Neural crest cell (in vitro differentiated cells): ENCODE data around the gene ZNF549. TPM values are rescaled to one million over a fixed set of nuclear protein-coding genes. Genes with fewer than 3 reads are reported as not detected.

Experiments
- DNase-seq: peaks from one replicate; pipeline ENCODE4 v3.0.0; 2021; ENCODE audit warnings: low read depth, mixed read lengths, low spot score
- H3K27ac Mint-ChIP-seq: one replicate; pipeline ENCODE4 v1.8.0; 2021; ENCODE audit warnings: mild to moderate bottlenecking, mixed read lengths; ENCODE audit not compliant: unreplicated experiment
- H3K27me3 Mint-ChIP-seq: 2 replicates; pipeline ENCODE4 v1.8.0; 2021; ENCODE audit warnings: low read depth, mild to moderate bottlenecking, mixed read lengths
- H3K36me3 Mint-ChIP-seq: 2 replicates; pipeline ENCODE4 v1.8.0; 2021; ENCODE audit warnings: low read depth, mild to moderate bottlenecking, mixed read lengths
- H3K4me1 Mint-ChIP-seq: 2 replicates; pipeline ENCODE4 v1.8.0; 2021; ENCODE audit warnings: mixed read lengths
- H3K4me3 Mint-ChIP-seq: one replicate; pipeline ENCODE4 v1.8.0; 2021; ENCODE audit warnings: mild to moderate bottlenecking, mixed read lengths
- H3K9me3 Mint-ChIP-seq: 2 replicates; pipeline ENCODE4 v1.8.0; 2021; ENCODE audit warnings: mixed read lengths
- total RNA-seq: library from RNA; stranded (reverse); gene quantifications from 2 replicates; pipeline ENCODE4 v1.2.1, GENCODE V29; 2021
- TF ChIP-seq, protein P1 (sequence below): fragments of 200-600 bp; sonication (generic); conservative IDR thresholded peaks from 2 replicates; pipeline ENCODE4 v1.5.0; 2021; ENCODE audit warnings: antibody characterized with exemption, mild to moderate bottlenecking

ZNF549 gene
- total RNA-seq, 1 donor from 2014 or later = 10.6 TPM

DNA sequence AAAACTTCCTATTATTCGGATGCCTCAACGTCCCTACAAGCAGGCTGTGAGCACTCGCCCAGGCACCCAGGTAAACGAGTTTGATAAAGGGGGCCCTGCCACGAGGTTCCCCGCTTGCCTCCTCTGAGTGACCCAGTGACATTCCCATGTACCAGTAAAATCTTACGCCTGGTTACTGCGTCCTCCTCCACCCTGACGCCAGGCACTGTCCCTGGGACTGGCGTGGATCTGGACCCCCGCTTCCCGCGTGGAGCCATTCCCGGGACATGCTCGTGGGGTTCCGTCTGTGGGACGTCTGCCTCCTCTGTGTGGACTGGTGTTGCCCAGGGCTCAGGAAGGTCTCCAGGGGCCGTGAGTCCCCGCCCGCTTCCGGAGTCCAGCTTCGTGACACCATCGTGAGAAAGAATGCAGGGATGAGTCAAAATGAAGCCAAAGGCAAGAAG, 32.9 kb downstream of the ZNF549 start:
- Mint-ChIP-seq H3K27me3 (peaks cover 6% of the 10 kb centered on the region), H3K36me3 (peaks cover 40% of the 10 kb centered on the region), H3K4me3 (peak overlapping the region; percentile 97), H3K4me1 (peaks cover 23% of the 10 kb centered on the region), H3K27ac (no peak overlapping the region), H3K9me3 (peaks cover 23% of the 10 kb centered on the region)
- no peak for DNase-seq
- TF ChIP-seq, protein P1, sequence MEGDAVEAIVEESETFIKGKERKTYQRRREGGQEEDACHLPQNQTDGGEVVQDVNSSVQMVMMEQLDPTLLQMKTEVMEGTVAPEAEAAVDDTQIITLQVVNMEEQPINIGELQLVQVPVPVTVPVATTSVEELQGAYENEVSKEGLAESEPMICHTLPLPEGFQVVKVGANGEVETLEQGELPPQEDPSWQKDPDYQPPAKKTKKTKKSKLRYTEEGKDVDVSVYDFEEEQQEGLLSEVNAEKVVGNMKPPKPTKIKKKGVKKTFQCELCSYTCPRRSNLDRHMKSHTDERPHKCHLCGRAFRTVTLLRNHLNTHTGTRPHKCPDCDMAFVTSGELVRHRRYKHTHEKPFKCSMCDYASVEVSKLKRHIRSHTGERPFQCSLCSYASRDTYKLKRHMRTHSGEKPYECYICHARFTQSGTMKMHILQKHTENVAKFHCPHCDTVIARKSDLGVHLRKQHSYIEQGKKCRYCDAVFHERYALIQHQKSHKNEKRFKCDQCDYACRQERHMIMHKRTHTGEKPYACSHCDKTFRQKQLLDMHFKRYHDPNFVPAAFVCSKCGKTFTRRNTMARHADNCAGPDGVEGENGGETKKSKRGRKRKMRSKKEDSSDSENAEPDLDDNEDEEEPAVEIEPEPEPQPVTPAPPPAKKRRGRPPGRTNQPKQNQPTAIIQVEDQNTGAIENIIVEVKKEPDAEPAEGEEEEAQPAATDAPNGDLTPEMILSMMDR = no peak

DNA sequence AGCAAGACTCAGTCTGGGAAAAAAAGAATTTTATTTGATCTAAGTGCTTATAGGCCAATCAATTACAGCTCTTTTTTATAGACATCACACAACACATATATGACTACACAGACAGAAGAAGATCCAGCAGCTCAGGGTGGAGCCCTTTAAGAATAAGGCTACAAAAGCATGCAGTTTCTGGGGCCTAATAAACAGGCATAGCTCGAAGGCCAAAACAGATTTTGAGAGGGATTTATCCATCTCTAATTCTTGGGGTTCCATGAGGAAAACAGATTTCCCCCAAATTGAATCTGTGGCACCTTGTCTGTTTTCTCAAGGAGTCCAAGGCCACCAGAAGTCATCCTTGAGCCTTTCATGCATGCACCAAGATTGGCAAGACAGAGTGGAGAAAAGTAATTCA, 36.4 kb downstream of the ZNF549 start:
- H3K9me3 Mint-ChIP-seq = peaks cover 45% of the 10 kb centered on the region
- TF ChIP-seq, protein P1 = no peak
- peak overlapping the region; percentile 14 for H3K4me3 Mint-ChIP-seq

DNA sequence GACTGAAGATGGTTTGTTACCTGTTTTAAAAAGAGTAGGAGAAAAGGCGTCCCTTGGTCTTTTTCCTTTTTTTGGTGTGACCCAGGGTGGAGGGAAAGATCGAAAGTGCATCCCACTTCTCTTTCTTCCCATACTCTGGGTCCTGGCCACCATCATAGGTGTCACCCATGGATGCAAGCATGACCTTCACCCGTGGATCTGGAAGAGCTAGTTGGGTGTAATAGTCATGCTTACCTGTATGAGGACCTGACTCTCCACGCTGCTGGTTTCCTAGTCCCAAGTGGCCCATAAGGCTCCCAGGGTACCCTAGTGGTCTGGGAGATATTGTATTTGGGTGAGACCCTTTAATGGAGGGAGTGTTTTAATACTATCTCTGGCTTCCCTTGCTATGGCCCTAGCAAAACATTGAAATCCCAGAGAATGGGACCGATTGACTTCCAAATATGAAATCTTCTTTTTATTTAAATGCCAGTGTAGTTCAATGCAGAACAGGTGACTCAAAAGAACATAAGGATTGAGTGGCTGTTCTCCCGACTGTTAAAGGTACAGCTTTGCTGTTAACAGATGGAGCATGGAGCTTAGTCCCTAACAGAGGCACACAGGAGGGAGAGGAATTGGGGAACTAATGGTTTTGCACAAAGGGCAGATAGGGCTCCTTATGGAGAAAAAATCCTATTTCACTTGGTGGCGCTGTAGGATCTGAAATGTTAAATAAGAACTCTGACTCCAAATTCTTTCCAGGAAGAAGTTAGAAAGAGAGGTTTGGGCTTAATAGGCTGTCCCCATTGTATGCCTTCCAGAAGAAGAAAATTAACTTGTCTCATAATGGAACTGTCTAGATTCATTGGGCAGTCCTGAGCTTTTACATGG, 39.5 kb downstream of the ZNF549 start:
- DNase-seq = no peak
- Mint-ChIP-seq H3K27me3 (peaks cover 3% of the 10 kb centered on the region), H3K4me3 (no peak overlapping the region), H3K27ac (no peak overlapping the region), H3K4me1 (no peaks in the 10 kb centered on the region), H3K9me3 (peaks cover 49% of the 10 kb centered on the region), H3K36me3 (peaks cover 52% of the 10 kb centered on the region)
- TF ChIP-seq, protein P1 = no peak

More for the DNA sequence above, 36.4 kb downstream of the ZNF549 start:
- DNase-seq = no peak
- peaks cover 6% of the 10 kb centered on the region for H3K27me3 Mint-ChIP-seq
- H3K36me3 Mint-ChIP-seq = peaks cover 38% of the 10 kb centered on the region
- H3K27ac Mint-ChIP-seq = no peak overlapping the region
- H3K4me1 Mint-ChIP-seq = peaks cover 12% of the 10 kb centered on the region

GRCh38 chr19:57570707-57571106, 43.6 kb downstream of the ZNF549 start:
- TF ChIP-seq, protein P1 = no peak
- no peaks in the 10 kb centered on the region for H3K27me3 Mint-ChIP-seq
- H3K4me1 Mint-ChIP-seq = no peaks in the 10 kb centered on the region
- H3K4me3 Mint-ChIP-seq = no peak overlapping the region
- peaks cover 80% of the 10 kb centered on the region for H3K36me3 Mint-ChIP-seq
- no peak overlapping the region for H3K27ac Mint-ChIP-seq
- DNase-seq = no peak
- H3K9me3 Mint-ChIP-seq = peaks cover 42% of the 10 kb centered on the region

GRCh38 chr19:57572415-57572947, 45.3 kb downstream of the ZNF549 start:
- Mint-ChIP-seq H3K9me3 (peaks cover 43% of the 10 kb centered on the region), H3K27me3 (no peaks in the 10 kb centered on the region), H3K36me3 (peaks cover 81% of the 10 kb centered on the region), H3K4me3 (no peak overlapping the region), H3K4me1 (peaks cover 6% of the 10 kb centered on the region), H3K27ac (no peak overlapping the region)
- DNase-seq = no peak
- TF ChIP-seq, protein P1 = no peak
